Neural cell (in vitro differentiated cells): ENCODE measurements around the gene HS3ST5.

Source experiments
- EZH2 ChIP-seq: fragments of 200-600, 300-800 bp; shearing (Covaris generic), sonication (generic); IDR thresholded peaks from 2 replicates; pipeline ENCODE4 v1.6.1; 2014; ENCODE audit warnings: antibody characterized with exemption, low read length, borderline replicate concordance, mild to moderate bottlenecking; ENCODE audit not compliant: insufficient read depth, poor library complexity, severe bottlenecking
- RAD21 ChIP-seq: fragments of 450-650 bp; conservative IDR thresholded peaks from 2 replicates; pipeline ENCODE4 v1.6.1; 2014; ENCODE audit warnings: antibody characterized with exemption, mild to moderate bottlenecking, moderate library complexity
- SMC3 ChIP-seq: fragments of 450-650 bp; conservative IDR thresholded peaks from 2 replicates; pipeline ENCODE4 v1.6.1; 2014; ENCODE audit warnings: antibody characterized with exemption, mild to moderate bottlenecking, moderate library complexity; ENCODE audit not compliant: poor library complexity
- TF ChIP-seq, protein P1 (sequence below): fragments of 450-650 bp; IDR thresholded peaks from 2 replicates; pipeline ENCODE4 v1.5.1; 2014; ENCODE audit warnings: antibody characterized with exemption, mild to moderate bottlenecking, moderate library complexity; ENCODE audit not compliant: poor library complexity, severe bottlenecking

DNA sequence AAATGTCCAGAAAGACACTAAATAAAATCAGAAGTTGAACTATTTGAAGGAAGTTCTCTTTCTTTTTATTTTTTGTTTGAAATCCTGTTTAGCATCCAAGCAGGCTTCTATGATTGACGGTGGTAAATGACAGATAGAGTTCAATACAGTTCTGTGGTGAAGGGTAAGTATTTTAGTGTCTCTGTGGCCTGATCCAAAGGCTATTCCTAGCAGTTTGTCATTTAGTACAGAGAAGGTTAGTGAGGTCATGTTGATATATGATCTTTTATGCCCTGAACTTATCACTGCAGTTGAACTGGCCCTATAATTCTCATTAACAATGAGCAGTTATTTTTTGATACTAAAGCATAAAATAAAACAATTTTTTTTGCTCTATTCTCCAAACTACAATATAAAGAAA is 227.2 kb downstream of the HS3ST5 start:
- no peak for TF ChIP-seq EZH2
- no peak for TF ChIP-seq SMC3
- TF ChIP-seq, protein P1, sequence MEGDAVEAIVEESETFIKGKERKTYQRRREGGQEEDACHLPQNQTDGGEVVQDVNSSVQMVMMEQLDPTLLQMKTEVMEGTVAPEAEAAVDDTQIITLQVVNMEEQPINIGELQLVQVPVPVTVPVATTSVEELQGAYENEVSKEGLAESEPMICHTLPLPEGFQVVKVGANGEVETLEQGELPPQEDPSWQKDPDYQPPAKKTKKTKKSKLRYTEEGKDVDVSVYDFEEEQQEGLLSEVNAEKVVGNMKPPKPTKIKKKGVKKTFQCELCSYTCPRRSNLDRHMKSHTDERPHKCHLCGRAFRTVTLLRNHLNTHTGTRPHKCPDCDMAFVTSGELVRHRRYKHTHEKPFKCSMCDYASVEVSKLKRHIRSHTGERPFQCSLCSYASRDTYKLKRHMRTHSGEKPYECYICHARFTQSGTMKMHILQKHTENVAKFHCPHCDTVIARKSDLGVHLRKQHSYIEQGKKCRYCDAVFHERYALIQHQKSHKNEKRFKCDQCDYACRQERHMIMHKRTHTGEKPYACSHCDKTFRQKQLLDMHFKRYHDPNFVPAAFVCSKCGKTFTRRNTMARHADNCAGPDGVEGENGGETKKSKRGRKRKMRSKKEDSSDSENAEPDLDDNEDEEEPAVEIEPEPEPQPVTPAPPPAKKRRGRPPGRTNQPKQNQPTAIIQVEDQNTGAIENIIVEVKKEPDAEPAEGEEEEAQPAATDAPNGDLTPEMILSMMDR: no peak
- no peak for TF ChIP-seq RAD21
